DMS 273 (cell line): ENCODE data around the gene SOCS7.

Source experiments
- DNase-seq: peaks from one replicate; lab custom pipeline; 2025; ENCODE audit not compliant: unreplicated experiment; lab: John Stamatoyannopoulos, UW

Gene SOCS7

DNA sequence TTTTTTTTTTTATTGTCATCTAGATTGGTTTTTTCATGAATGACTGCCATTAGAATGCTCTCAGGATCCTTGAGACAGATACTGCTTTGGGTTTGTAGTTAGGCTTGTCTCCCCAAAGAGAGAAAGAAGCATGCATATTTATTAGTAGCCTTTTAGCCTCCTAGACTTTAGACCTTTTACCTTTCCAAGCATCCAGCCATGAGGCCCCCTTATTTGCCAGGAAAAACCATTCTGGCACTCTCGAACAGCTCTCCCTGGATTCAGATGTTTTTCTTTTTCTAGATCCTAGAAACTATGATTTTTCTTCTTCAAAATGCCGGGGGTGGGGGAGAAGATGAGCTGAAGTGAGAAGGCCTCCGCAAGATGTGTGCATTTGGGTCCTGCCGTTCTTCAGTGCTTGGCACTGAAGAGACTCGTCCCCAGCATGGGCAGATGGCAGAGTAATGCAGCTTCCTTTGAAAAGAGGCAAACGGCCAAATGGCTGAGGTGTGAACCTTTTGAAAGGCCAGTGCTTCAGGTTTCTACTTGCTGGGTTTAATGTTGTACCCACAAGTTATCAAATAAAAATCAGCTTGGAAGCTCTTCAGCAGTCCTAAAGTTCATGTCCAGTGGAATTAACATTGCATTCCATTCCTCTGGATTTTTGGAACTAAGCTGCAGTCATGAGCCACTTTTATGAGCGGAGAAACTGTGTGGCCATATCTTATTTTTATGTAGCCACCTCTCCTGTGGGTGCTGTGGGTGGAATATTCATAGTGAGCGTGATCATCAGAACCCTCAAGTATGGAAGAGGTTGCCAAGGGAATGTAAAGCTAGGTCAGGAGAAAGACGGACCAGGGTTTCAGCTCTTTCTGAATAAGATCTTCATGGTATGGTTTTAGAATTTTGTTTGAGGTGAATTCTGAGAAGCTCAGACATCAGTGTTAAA, 7.2 kb downstream of the SOCS7 start:
- DNase-seq, result peak; percentile 89

GRCh38 chr17:38361694-38362465, 10.2 kb downstream of the SOCS7 start:
- DNase-seq, result no peak

DNA sequence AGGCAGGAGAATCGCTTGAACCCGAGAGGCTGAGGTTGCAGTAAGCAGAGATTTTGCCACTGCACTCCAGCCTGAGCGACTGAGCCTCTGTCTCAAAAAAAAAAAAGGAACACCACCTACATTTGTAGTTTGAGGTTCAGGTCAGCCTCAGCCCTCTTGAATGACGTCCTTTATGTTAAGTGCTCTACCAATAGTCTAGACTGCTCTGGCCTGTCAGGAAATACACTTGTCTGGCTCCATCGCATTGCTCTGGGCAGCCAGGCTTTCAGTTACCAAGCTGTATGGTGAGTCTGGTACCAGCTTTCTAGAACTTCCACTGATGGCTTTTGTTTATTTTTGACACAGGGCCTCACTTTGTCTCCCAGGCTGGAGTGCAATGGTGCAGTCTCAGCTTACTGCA, 11.4 kb downstream of the SOCS7 start:
- DNase-seq, result no peak

GRCh38 chr17:38364741-38365140, 13.1 kb downstream of the SOCS7 start:
- DNase-seq, result no peak

GRCh38 chr17:38369124-38369886, 17.7 kb downstream of the SOCS7 start:
- no peak for DNase-seq

DNA sequence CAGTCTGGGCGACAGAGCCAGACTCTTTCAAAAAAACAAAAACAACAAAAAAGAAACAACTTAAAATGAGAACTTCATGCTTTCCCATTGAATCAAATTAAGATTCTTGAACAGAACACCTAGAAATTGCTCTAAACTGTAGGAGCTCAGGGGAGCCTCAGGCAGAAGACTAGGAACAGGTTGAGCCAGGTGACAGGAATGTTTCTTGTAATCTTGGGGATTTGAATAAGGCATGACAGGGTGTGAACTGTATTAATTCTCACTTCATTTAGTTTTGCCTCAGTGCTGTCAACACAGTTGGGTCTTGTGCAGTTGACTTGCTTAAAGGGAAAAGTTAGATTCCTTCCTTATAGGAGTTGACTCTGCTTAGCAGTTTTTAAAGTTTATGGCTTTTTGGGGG, 27.8 kb downstream of the SOCS7 start:
- no peak for DNase-seq

GRCh38 chr17:38395090-38395489, 43.4 kb downstream of the SOCS7 start:
- no peak for DNase-seq

DNA sequence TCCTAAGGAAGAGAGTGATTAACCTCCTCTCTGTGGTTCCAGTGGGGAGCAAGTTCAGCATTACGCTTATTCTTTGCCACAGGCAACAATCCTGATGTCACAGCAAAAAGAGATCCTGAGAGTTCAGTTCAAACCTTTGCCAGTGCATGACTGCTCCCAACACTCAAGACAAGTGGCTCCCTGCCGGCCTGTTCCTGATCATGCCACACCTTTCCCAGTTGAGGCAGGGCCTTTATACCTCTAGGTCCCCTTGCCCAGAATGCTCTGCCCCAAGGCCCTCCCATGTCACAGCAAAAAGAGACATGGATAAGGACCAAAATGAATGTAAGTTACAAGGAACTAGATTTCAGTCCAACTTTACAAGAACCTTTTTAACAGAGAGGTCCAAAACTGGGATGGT, 45.6 kb downstream of the SOCS7 start:
- no peak for DNase-seq

- DNase-seq, result no peak
Measured at GRCh38 chr17:38400286-38400685, 48.6 kb downstream of the SOCS7 start.

- peak; percentile 39 for DNase-seq
Measured at GRCh38 chr17:38401459-38401858, 49.8 kb downstream of the SOCS7 start.

DNA sequence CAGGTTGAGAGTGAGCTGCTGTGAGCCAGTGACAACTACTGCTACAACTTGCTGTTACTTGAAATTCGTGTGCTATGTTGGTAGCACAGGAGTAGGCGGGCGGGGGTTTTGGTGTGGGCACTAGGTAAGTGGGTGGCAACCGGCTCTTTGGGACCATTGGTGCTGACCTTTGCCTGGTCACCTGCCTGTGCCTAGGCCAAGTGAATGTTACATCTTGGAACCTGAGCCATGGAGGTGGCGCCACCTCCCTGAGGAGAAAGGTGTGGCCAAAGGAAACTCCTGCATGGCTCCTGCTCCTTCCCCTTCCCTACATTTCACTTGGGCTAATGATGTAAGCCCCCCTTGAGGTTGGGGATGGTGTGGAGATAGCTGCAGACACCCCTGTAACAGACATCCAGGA, 51.3 kb downstream of the SOCS7 start:
- no peak for DNase-seq

GRCh38 chr17:38403491-38403890, 51.8 kb downstream of the SOCS7 start:
- peak; percentile 61 for DNase-seq

DNA sequence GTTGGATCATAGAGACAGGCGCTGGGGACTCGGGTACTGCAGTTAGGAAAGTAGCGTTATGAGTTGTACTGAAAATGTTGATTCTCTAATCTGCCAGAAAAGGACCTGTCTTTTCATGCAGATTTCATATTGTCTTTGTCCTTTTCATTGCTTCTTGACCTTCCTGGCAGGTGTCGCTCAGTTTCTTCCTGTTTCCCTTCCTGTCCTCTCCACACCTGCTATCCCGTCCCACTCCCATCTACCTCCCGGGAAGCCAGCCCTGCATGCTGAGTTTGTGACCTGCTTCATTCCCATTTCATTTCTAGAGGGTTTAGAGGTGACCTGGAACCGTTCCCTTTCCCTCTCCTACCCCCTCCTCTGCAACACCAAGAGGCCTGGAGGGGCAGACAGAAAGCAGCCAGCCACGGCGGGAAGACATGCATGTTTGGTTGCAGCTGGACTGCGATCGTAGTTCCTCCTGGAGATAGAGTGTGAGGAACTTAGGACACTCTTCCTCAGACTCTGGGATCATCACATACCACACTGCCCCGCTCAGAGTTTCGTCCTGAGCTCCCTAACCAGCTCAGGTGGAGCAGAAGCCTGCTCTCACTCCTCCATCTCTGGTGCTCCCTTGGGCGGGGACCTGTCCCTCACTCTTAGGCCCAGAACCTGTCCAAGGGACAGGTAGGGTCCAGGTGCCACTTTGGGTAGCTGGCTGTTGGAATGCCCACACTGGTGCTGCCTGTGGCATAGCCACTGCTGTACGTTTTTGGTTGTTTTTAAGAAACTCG, 52.7 kb downstream of the SOCS7 start:
- no peak for DNase-seq

GRCh38 chr17:38405654-38406053, 54.0 kb downstream of the SOCS7 start:
- DNase-seq, result no peak

DNA sequence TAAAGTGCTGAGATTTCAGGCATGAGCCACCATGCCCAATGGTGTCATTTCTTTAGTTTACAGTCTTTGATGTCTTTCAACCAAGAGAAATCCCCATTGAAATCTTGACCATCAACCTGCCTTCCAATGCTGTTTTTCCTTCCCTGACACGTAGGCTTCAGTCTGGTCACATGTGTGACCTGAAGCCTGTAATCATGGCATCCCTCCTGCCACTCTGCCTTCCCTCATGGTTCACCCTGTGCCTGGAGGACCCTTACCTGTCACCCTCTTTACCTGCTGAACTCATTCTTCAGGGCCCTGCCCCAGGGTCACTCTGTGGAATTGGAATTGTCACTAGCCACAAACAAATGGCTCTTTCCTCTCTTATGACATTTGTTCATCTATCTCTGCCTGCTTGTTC, 58.6 kb downstream of the SOCS7 start:
- DNase-seq, result no peak

DNA sequence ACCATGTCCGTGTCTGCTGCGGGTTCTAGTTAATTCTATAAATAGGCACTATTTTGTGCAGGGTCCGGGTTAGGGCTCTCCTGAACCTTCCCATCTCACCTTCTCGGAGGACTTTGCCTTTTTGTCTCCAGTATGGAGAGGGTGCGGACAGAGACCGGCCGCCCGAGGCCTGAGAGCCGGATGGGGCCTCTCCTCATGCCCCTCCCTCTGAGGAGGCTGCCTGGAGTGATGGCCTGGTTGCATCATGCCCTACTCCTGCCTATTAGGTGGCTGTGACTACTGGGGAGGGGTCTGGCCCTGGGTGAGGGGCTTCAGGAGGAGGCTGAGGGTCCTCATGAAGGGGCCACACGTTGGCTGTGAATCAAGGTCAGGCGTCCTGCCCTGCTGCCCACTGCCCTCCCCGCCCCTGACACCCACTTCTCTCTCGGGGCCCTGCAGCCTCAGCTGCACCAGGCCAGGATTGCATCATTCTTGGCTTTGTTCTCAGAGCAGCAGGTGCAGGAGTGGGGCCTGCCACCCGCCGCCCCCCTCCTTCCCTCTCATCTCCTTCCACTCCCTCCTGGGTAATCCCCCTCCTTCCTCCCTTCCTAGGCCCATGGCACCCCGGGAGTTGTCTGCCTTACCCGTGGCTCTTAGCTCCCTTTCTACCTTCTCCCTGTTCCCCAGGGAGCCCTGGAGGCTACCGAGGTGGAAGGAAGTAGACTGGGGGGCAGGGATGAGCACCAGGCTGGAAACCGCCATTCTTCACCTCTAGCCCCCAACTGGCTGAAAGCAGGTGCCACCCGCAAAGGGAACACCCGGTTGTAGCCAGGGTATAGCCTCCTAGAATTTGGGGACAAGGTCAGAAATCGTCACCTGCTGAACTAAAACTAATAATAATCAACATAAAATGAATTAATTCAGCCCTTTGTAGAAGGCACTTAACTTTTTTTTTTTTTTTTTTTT, 63.9 kb downstream of the SOCS7 start:
- DNase-seq, result peak; percentile 93

GRCh38 chr17:38416840-38417209, 65.2 kb downstream of the SOCS7 start:
- no peak for DNase-seq

DNA sequence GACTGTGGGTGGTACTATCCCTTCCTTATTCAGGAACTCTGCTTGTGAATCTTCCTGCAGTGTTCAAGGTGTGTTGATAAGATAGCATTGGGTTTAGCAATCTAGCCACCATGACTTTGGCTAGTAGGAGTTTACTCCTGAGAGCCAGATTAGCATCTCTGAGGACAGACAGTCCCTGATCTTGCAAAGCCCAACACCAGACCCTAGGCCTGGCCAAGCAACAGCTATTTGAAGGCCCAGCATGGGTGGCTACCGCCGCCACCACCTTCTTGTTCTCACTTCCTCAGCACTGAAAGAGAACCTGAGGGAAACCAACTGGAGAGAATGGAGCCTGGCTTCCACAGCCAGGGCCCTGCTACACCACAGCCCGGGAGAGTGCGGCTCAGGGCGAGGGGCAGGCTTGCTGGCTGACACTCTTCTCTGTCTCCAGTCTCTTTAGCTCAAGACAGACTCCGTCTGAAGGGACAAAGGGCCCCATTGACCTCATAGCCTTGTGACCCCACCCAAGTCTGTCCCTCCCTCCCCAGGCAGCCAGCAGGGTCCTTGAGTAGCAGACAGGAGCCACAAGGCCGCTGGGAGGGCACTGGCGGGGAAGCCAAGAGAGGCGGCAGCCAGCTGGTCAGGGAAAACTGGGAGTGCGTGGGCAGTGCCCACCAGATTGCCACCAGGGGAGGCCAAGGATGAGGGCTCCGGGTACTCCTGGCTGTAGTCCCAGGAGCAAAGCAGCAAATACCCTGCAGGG, 65.7 kb downstream of the SOCS7 start:
- peak; percentile 72 for DNase-seq
